ENCODE measurements around the gene HGFAC.

DNA sequence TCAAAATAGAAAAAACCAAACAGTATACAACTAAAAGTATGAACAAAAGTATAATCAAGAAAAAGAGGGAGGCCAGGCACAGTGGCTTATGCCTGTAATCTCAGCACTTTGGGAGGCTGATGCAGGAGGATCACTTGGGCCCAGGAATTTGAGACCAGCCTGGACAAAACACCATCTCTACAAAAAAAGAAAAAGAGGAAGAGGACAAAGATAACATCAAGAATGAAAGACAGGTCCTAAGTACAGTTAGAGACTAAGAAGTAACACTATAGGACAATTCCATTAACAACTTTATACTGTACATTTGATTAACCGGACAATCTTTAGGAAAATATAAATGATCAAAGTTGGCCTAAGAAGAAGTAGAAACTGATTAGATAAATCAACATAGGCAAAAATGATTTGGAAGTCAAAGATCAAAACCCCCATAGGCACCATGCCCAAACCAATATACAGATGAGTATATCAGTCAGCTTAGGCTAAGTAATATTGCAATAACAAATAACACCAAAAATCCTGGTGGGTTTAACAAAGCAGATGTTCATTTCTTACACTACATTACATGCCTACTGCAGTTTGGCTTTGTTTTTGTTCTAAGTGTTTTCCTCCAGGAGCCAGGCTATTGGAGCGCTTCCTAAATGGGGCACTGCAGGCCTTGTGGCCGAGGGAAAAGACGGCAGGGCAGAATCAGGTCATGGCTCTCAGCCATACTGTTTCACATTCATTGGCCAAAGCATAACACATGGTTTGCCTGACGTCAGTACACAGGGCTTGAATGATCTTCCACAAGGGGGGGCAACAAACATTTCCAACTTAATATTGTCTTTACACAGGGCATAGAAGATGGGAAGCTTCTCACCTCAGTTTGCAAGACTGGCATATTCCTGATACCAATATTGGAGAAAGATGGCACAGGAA is 42.2 kb upstream of the HGFAC start:
- TF ChIP-seq POLR2AphosphoS5 (IDR thresholded peaks at IDR 0.05; ENCODE audit: low read depth, low read length), result no peak
- TF ChIP-seq POLR2A (IDR thresholded peaks at IDR 0.05; ENCODE audit: low read depth, low read length), result no peak
- TF ChIP-seq TAF1 (IDR thresholded peaks at IDR 0.05; ENCODE audit: low read depth, low read length), result no peak
- no peak for TF ChIP-seq SPI1 (IDR thresholded peaks at IDR 0.05; ENCODE audit: low read depth, low read length)

Data from GM12891 (cell line).